ENCODE data around the gene CDH22. TPM values are rescaled to one million over a fixed set of nuclear protein-coding genes. Genes with fewer than 3 reads are reported as not detected.
A peak's percentile ranks its signal among the peaks of the same experiment; 100 is the strongest.

Gene CDH22
- total and polyA plus RNA-seq, 10 of the 15 experiments (the other 5 are each of a cell fraction or from before 2014, with no cell fraction given): not detected

- no peak for TF ChIP-seq CREB1 (IDR thresholded peaks at IDR 0.05; ENCODE audit: low read depth)
- no peak for TF ChIP-seq PBX3 (IDR thresholded peaks at IDR 0.05; ENCODE audit: insufficient replicate concordance, low read depth, low read length)
- no peak for TF ChIP-seq SUZ12 (IDR thresholded peaks at IDR 0.05; ENCODE audit: unreplicated experiment)
- TF ChIP-seq IRF5 (IDR thresholded peaks at IDR 0.05; ENCODE audit: borderline replicate concordance): no peak
Observed at GRCh38 chr20:46312945-46313861, 4.9 kb upstream of the CDH22 start (continued).

GRCh38 chr20:46312075-46312944 is 4.0 kb upstream of the CDH22 start:
- Histone ChIP-seq H3K4me3 (no peak overlapping the region), H3K79me2 (ENCODE audit: control insufficient read depth, insufficient read depth, low read length) (no peaks in the 10 kb centered on the region), H3K27ac (ENCODE audit: control insufficient read depth, insufficient read depth) (no peak overlapping the region), H2AFZ (ENCODE audit: control insufficient read depth, low read depth, low read length) (no peak overlapping the region), H3K9ac (ENCODE audit: control insufficient read depth, insufficient read depth, low read length) (no peak overlapping the region), H3K4me1 (ENCODE audit: control insufficient read depth, insufficient read depth, low read length) (no peaks in the 10 kb centered on the region), H3K27me3 (replicated peaks in 1 of 2; ENCODE audit: control insufficient read depth in 2 of 2, insufficient read depth in 2 of 2, low read length in 1 of 2) (peaks cover 22 to 30% of the 10 kb centered on the region in 2 experiments), H3K4me2 (ENCODE audit: control insufficient read depth, insufficient read depth) (no peak overlapping the region), H3K9me3 (replicated peaks; ENCODE audit: control insufficient read depth, insufficient read depth, low read length) (no peaks in the 10 kb centered on the region), H4K20me1 (ENCODE audit: control insufficient read depth, insufficient read depth) (no peaks in the 10 kb centered on the region; the same call in 1 of the 2 replicates), H3K36me3 (ENCODE audit: control insufficient read depth in 2 of 2, insufficient read depth in 2 of 2, low read length in 1 of 2) (no peaks in the 10 kb centered on the region)
- in situ Hi-C loops (cut with MboI) (no loop called here), intact Hi-C loops (cut with micrococcal nuclease; ENCODE audit: unreplicated experiment) (no loop called here)
- ChIA-PET RAD21 (ENCODE audit: unreplicated experiment) (interaction anchor here (1.0 kb wide), 1 partner anchor 126 kb away, joined by 3 read pairs; no protein-coding TSS in a partner anchor), SMC1A (ENCODE audit: uncharacterized antibody, unreplicated experiment) (interaction anchor here (1.2 kb wide), 1 partner anchor 10 kb away, joined by 3 read pairs; no protein-coding TSS in a partner anchor), POLR2A (no interaction called here), CTCF (no interaction called here)
- ATAC-seq (no peak), DNase-seq (ENCODE audit: low read depth, low spot score) (no peak), FAIRE-seq (no peak)
- TF ChIP-seq ZBTB11 (CRISPR knock-in tag; IDR thresholded peaks at IDR 0.05) (no peak), FOXK2 (IDR thresholded peaks at IDR 0.05) (peak; percentile 38; the same call in 1 of the 2 replicates), SUZ12 (IDR thresholded peaks at IDR 0.05; ENCODE audit: unreplicated experiment) (peak; percentile 66), MXI1 (IDR thresholded peaks at IDR 0.05; ENCODE audit: low read depth, low read length) (no peak)
- WGBS (ENCODE audit: insufficient coverage, insufficient replicate concordance, low lambda C conversion rate, missing lambda C conversion rate): 18% methylated on average over 45 of the region's 47 CpGs
- no TSS peak for BruUV-seq (replicated peaks)

All from GM12878 (cell line).